HCT116 (cell line): Measurements from ENCODE around the gene BTBD18.

ENCODE experiments used
- CBX3 ChIP-seq: IDR thresholded peaks from 2 replicates; pipeline ENCODE4 v1.6.1; 2012; ENCODE audit warnings: low read depth
- EZH2 ChIP-seq: fragments of 200-600 bp; sonication (generic); IDR thresholded peaks from 2 replicates; pipeline ENCODE4 v1.6.1; 2017; ENCODE audit warnings: antibody characterized with exemption, mixed run types
- EZH2phosphoT487 ChIP-seq: fragments of 200-600 bp; IDR thresholded peaks from 2 replicates; pipeline ENCODE4 v1.6.1; 2018; ENCODE audit warnings: antibody characterized with exemption, borderline replicate concordance
- POLR2A ChIP-seq: IDR thresholded peaks from 2 replicates; pipeline ENCODE4 v1.7.0; 2011; ENCODE audit warnings: borderline replicate concordance; ENCODE audit not compliant: insufficient read depth, insufficient read length; ENCODE audit errors: extremely low read depth
- YY1 ChIP-seq: IDR thresholded peaks from 2 replicates; pipeline ENCODE4 v1.6.1; 2011; ENCODE audit warnings: low read length, low read depth, moderate library complexity, mild to moderate bottlenecking; ENCODE audit not compliant: insufficient replicate concordance; ENCODE audit errors: extremely low read depth
- TF ChIP-seq, protein P1 (sequence below), 3 experiments: fragments of 200-600 bp in 1 of 3; sonication (generic) in 1 of 3; IDR thresholded peaks in 2 of 3; conservative IDR thresholded peaks in 1 of 3; 2 replicates each; pipeline ENCODE4 v1.5.1; 2012 to 2017; ENCODE audit warnings: low read depth in 2 of 3, low read length in 2 of 3, antibody characterized with exemption in 1 of 3, borderline replicate concordance in 1 of 3, control low read depth in 1 of 3, mild to moderate bottlenecking in 1 of 3, mixed read lengths in 1 of 3, mixed run types in 1 of 3, moderate library complexity in 1 of 3; ENCODE audit not compliant: insufficient read depth in 1 of 3
- TF ChIP-seq, protein P2 (sequence below): IDR thresholded peaks from 2 replicates; pipeline ENCODE4 v1.6.1; 2011; ENCODE audit warnings: mild to moderate bottlenecking, low read length, moderate library complexity; ENCODE audit not compliant: insufficient replicate concordance; ENCODE audit errors: extremely low read depth

DNA sequence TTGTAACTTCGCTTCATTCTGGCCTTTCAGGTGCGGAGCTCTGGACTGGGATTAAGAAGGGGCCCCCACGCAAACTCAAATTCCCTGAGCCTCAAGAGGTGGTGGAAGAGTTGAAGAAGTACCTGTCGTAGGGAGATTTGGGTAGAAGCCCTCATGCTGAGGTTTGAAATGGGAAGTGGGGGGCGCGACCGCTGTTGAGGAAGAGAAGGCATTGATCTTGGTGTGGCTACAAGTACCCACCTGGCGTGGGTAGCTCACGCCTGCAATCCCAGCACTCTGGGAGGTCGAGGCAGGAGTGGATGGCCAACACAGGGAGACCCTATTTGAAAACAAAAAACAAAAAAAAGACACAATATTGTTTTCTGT is 9.5 kb downstream of the BTBD18 start:
- TF ChIP-seq POLR2A: no peak
- TF ChIP-seq, protein P1, sequence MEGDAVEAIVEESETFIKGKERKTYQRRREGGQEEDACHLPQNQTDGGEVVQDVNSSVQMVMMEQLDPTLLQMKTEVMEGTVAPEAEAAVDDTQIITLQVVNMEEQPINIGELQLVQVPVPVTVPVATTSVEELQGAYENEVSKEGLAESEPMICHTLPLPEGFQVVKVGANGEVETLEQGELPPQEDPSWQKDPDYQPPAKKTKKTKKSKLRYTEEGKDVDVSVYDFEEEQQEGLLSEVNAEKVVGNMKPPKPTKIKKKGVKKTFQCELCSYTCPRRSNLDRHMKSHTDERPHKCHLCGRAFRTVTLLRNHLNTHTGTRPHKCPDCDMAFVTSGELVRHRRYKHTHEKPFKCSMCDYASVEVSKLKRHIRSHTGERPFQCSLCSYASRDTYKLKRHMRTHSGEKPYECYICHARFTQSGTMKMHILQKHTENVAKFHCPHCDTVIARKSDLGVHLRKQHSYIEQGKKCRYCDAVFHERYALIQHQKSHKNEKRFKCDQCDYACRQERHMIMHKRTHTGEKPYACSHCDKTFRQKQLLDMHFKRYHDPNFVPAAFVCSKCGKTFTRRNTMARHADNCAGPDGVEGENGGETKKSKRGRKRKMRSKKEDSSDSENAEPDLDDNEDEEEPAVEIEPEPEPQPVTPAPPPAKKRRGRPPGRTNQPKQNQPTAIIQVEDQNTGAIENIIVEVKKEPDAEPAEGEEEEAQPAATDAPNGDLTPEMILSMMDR (IDR thresholded peaks at IDR 0.05 in 2 of 3, conservative IDR thresholded peaks at IDR 0.05 in 1 of 3; ENCODE audit: borderline replicate concordance in 1 of 3, insufficient read depth in 1 of 3, low read depth in 2 of 3, low read length in 2 of 3): no peak
- no peak for TF ChIP-seq EZH2
- no peak for TF ChIP-seq YY1
- no peak for TF ChIP-seq CBX3
- TF ChIP-seq EZH2phosphoT487: no peak
- TF ChIP-seq, protein P2, sequence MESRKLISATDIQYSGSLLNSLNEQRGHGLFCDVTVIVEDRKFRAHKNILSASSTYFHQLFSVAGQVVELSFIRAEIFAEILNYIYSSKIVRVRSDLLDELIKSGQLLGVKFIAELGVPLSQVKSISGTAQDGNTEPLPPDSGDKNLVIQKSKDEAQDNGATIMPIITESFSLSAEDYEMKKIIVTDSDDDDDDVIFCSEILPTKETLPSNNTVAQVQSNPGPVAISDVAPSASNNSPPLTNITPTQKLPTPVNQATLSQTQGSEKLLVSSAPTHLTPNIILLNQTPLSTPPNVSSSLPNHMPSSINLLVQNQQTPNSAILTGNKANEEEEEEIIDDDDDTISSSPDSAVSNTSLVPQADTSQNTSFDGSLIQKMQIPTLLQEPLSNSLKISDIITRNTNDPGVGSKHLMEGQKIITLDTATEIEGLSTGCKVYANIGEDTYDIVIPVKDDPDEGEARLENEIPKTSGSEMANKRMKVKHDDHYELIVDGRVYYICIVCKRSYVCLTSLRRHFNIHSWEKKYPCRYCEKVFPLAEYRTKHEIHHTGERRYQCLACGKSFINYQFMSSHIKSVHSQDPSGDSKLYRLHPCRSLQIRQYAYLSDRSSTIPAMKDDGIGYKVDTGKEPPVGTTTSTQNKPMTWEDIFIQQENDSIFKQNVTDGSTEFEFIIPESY: no peak
